GM12878 (cell line): ENCODE data around the gene FBRSL1. TPM values are rescaled to one million over a fixed set of nuclear protein-coding genes. Genes with fewer than 3 reads are reported as not detected.

Experiments
- ATAC-seq: fragments of 200-7000 bp; cut with Tn5 transposase; 3 replicates; pipeline ENCODE4 v1.9.1; 2020; ENCODE audit warnings: mild to moderate bottlenecking, moderate library complexity
- BruUV-seq: library from RNA; stranded (reverse); fragments of 400-500 nt; replicated peaks from 2 replicates; lab custom pipeline; 2021; lab: Mats Ljungman, UMichigan
- CTCF ChIA-PET: fragments of 300-600 bp; sonication (Branson Sonifier 250); formaldehyde crosslinking; extraction: SDS; loops from one replicate; lab custom pipeline; 2021; ENCODE audit warnings: inconsistent platforms; lab: Yijun Ruan, JAX
- POLR2A ChIA-PET: fragments of 350-600 bp; formaldehyde crosslinking; extraction: SDS; loops from one replicate; lab custom pipeline; 2021; ENCODE audit warnings: inconsistent platforms; lab: Charles Lee
- RAD21 ChIA-PET: fragments of 300-600 bp; sonication (Branson Sonifier 250); formaldehyde crosslinking; loops from one replicate; lab custom pipeline; 2023; ENCODE audit warnings: antibody characterized with exemption; ENCODE audit not compliant: unreplicated experiment; lab: Charles Lee
- SMC1A ChIA-PET: fragments of 300-600 bp; sonication (Branson Sonifier 250); formaldehyde crosslinking; loops from one replicate; lab custom pipeline; 2023; ENCODE audit not compliant: unreplicated experiment, uncharacterized antibody; lab: Charles Lee
- DNase-seq: peaks from one replicate; pipeline ENCODE4 v3.0.0-alpha.2; 2011; ENCODE audit warnings: low read depth, low spot score
- FAIRE-seq: peaks from 3 replicates; lab custom pipeline; 2011; peaks lifted over from hg19 to GRCh38; lab: Jason Lieb, UNC
- H2AFZ ChIP-seq: 2 replicates; pipeline ENCODE4 v1.6.0; 2011; ENCODE audit warnings: low read depth, low read length, control low read depth; ENCODE audit not compliant: control insufficient read depth
- H3K27ac ChIP-seq: 2 replicates; pipeline ENCODE4 v1.5.1; 2011; ENCODE audit warnings: control low read depth; ENCODE audit not compliant: control insufficient read depth, insufficient read depth
- H3K27me3 ChIP-seq, 2 experiments: replicated peaks in 1 of 2; 2 replicates each; pipeline versions ENCODE4 v1.6.0 to v1.6.1; 2011; ENCODE audit warnings: low read length in 1 of 2; ENCODE audit not compliant: control insufficient read depth in 2 of 2, insufficient read depth in 2 of 2
- H3K36me3 ChIP-seq, 2 experiments: 2 replicates each; pipeline ENCODE4 v1.5.1; 2011; ENCODE audit warnings: low read length in 1 of 2; ENCODE audit not compliant: control insufficient read depth in 2 of 2, insufficient read depth in 2 of 2
- H3K4me1 ChIP-seq: 2 replicates; pipeline ENCODE4 v1.6.1; 2011; ENCODE audit warnings: mild to moderate bottlenecking, low read length, moderate library complexity, mixed read lengths; ENCODE audit not compliant: control insufficient read depth, insufficient read depth
- H3K4me2 ChIP-seq: 2 replicates; pipeline ENCODE4 v1.6.0; 2011; ENCODE audit warnings: control low read depth; ENCODE audit not compliant: control insufficient read depth, insufficient read depth
- H3K4me3 ChIP-seq: fragments of 200-600 bp; sonication (generic); 2 replicates; pipeline ENCODE4 v1.5.1; 2016
- H3K79me2 ChIP-seq: 2 replicates; pipeline ENCODE4 v1.6.0; 2011; ENCODE audit warnings: low read length; ENCODE audit not compliant: control insufficient read depth, insufficient read depth
- H3K9ac ChIP-seq: 2 replicates; pipeline ENCODE4 v1.8.0; 2011; ENCODE audit warnings: low read length, control low read depth, mixed read lengths; ENCODE audit not compliant: control insufficient read depth, insufficient read depth
- H3K9me3 ChIP-seq: replicated peaks from 3 replicates; pipeline ENCODE4 v1.5.1; 2011; ENCODE audit warnings: mild to moderate bottlenecking, low read length; ENCODE audit not compliant: control insufficient read depth, insufficient read depth
- H4K20me1 ChIP-seq: 2 replicates; pipeline ENCODE4 v1.6.0; 2011; ENCODE audit not compliant: control insufficient read depth, insufficient read depth
- CREB1 ChIP-seq: IDR thresholded peaks from 2 replicates; pipeline ENCODE4 v1.6.1; 2012; ENCODE audit warnings: low read depth, mild to moderate bottlenecking, inconsistent platforms
- GABPA ChIP-seq: IDR thresholded peaks from 2 replicates; pipeline ENCODE4 v1.6.1; 2014; ENCODE audit warnings: antibody characterized with exemption, low read depth, mild to moderate bottlenecking, inconsistent platforms
- HCFC1 ChIP-seq: fragments of 150-350 bp; IDR thresholded peaks from 2 replicates; pipeline ENCODE4 v1.6.1; 2014; ENCODE audit warnings: low read length
- POLR2AphosphoS2 ChIP-seq: IDR thresholded peaks from 2 replicates; pipeline ENCODE4 v1.6.1; 2011; ENCODE audit warnings: low read depth, mild to moderate bottlenecking, low read length, improper control_type of control experiment, moderate library complexity
- RELB ChIP-seq: fragments of 450-650 bp; IDR thresholded peaks from 2 replicates; pipeline ENCODE4 v1.6.1; 2017; ENCODE audit warnings: low read depth, mild to moderate bottlenecking, moderate library complexity
- SIN3A ChIP-seq: IDR thresholded peaks from 2 replicates; pipeline ENCODE4 v1.6.1; 2012; ENCODE audit warnings: low read depth, low read length, improper control_type of control experiment
- SMAD1 ChIP-seq: fragments of 450-650 bp; IDR thresholded peaks from 2 replicates; pipeline ENCODE4 v1.6.1; 2018; ENCODE audit warnings: mild to moderate bottlenecking, low read depth; ENCODE audit not compliant: partially characterized antibody
- STAT3 ChIP-seq: IDR thresholded peaks from 2 replicates; pipeline ENCODE4 v1.6.1; 2011; ENCODE audit warnings: low read depth, low read length, improper control_type of control experiment
- ZBED1 ChIP-seq: IDR thresholded peaks from 2 replicates; pipeline ENCODE4 v1.6.1; 2016; ENCODE audit warnings: borderline replicate concordance
- ZNF24 ChIP-seq: fragments of 450-650 bp; IDR thresholded peaks from 2 replicates; pipeline ENCODE4 v1.6.1; 2017; ENCODE audit warnings: antibody characterized with exemption, mild to moderate bottlenecking
- ZNF384 ChIP-seq: IDR thresholded peaks from 2 replicates; pipeline ENCODE4 v1.6.1; 2012; ENCODE audit warnings: low read depth, mild to moderate bottlenecking, low read length, improper control_type of control experiment, borderline replicate concordance
- WGBS: methylation state at CpG from one replicate; pipeline ENCODE4 v1.1.6; 2016; ENCODE audit warnings: low lambda C conversion rate; ENCODE audit not compliant: insufficient replicate concordance, insufficient coverage; ENCODE audit errors: missing lambda C conversion rate; 5-methylcytosine and 5-hydroxymethylcytosine counted together
- in situ Hi-C: fragments of 300-500 bp; cut with MboI; formaldehyde crosslinking; loops from 9 replicates; pipeline ENCODE4 v1.14.3; 2018; ENCODE audit warnings: mixed read lengths
- intact Hi-C: fragments of 100-400 bp; cut with micrococcal nuclease; formaldehyde crosslinking; loops from one replicate; pipeline ENCODE4 v1.14.2; 2022; ENCODE audit not compliant: unreplicated experiment
- polyA plus RNA-seq, 11 experiments: library from polyadenylated mRNA; depleted of rRNA in 4 of 11; unstranded in 6 of 11; stranded (reverse) in 5 of 11; fragments of >200 nt; fragmentation: Nextera tagmentation in 4 of 11; fragmentation: Illumina TruSeq in 1 of 11; extraction: Ambion mirVana in 4 of 11; extraction: Trizol in 1 of 11; gene quantifications; 1 replicate in 1 of 11; 2 replicates in 10 of 11; pipeline versions ENCODE4 v1.2.1 to v1.2.3, GENCODE V29; 2011 to 2016; ENCODE audit warnings: inconsistent platforms in 2 of 11, missing spikeins in 2 of 11, low read depth in 1 of 11
- total RNA-seq, 4 experiments: library from RNA; depleted of rRNA in 3 of 4; stranded (reverse); fragments of >200 nt in 3 of 4; fragmentation: Illumina TruSeq in 1 of 4; extraction: Trizol in 1 of 4; gene quantifications; 2 replicates each; pipeline versions ENCODE4 v1.2.1 to v1.2.3, GENCODE V29; 2013 to 2021
- TF ChIP-seq, protein P1 (sequence below): IDR thresholded peaks from 2 replicates; pipeline ENCODE4 v1.6.1; 2012; ENCODE audit warnings: mild to moderate bottlenecking, low read depth, low read length
- TF ChIP-seq, protein P2 (sequence below): fragments of 450-650 bp; formaldehyde crosslinking; IDR thresholded peaks from 2 replicates; pipeline ENCODE4 v1.4.0; 2020; ENCODE audit warnings: mild to moderate bottlenecking, moderate library complexity

Gene FBRSL1
- total and polyA plus RNA-seq, 10 of the 15 experiments (the other 5 are each of a cell fraction or from before 2014, with no cell fraction given) = 0.19 to 55.1 (median 4.1) TPM

DNA sequence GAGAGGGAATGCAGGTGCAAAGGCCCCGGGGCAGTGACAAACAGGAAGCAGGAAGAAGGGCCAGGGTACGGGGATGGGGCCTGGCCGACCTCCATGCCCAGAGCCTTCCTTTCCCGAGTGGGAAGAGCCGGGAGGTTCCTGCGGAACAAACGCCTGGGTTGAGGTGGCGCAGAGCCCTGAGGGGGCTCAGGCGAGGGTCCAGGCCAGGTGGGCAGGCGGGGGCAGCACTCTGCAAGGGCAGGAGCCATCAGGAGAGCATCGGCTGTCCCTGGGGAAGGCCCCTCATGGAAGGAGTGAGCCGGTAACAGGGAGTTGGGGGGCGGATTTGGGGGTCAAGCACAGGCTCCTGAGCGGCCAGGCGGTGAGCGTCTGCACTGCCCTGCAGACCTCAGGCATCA is 18.1 kb upstream of the FBRSL1 start:
- Histone ChIP-seq H3K27me3 (no peaks in the 10 kb centered on the region), H3K9me3 (no peaks in the 10 kb centered on the region)
- no TSS peak for BruUV-seq
- SMC1A ChIA-PET = no interaction called here
- TF ChIP-seq ZNF384 (no peak), CREB1 (no peak), ZBED1 (no peak), RELB (no peak), STAT3 (no peak), GABPA (no peak), POLR2AphosphoS2 (no peak), SIN3A (no peak), HCFC1 (no peak), SMAD1 (no peak), ZNF24 (no peak)
- TF ChIP-seq, protein P1, sequence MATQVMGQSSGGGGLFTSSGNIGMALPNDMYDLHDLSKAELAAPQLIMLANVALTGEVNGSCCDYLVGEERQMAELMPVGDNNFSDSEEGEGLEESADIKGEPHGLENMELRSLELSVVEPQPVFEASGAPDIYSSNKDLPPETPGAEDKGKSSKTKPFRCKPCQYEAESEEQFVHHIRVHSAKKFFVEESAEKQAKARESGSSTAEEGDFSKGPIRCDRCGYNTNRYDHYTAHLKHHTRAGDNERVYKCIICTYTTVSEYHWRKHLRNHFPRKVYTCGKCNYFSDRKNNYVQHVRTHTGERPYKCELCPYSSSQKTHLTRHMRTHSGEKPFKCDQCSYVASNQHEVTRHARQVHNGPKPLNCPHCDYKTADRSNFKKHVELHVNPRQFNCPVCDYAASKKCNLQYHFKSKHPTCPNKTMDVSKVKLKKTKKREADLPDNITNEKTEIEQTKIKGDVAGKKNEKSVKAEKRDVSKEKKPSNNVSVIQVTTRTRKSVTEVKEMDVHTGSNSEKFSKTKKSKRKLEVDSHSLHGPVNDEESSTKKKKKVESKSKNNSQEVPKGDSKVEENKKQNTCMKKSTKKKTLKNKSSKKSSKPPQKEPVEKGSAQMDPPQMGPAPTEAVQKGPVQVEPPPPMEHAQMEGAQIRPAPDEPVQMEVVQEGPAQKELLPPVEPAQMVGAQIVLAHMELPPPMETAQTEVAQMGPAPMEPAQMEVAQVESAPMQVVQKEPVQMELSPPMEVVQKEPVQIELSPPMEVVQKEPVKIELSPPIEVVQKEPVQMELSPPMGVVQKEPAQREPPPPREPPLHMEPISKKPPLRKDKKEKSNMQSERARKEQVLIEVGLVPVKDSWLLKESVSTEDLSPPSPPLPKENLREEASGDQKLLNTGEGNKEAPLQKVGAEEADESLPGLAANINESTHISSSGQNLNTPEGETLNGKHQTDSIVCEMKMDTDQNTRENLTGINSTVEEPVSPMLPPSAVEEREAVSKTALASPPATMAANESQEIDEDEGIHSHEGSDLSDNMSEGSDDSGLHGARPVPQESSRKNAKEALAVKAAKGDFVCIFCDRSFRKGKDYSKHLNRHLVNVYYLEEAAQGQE = no peak
- TF ChIP-seq, protein P2, sequence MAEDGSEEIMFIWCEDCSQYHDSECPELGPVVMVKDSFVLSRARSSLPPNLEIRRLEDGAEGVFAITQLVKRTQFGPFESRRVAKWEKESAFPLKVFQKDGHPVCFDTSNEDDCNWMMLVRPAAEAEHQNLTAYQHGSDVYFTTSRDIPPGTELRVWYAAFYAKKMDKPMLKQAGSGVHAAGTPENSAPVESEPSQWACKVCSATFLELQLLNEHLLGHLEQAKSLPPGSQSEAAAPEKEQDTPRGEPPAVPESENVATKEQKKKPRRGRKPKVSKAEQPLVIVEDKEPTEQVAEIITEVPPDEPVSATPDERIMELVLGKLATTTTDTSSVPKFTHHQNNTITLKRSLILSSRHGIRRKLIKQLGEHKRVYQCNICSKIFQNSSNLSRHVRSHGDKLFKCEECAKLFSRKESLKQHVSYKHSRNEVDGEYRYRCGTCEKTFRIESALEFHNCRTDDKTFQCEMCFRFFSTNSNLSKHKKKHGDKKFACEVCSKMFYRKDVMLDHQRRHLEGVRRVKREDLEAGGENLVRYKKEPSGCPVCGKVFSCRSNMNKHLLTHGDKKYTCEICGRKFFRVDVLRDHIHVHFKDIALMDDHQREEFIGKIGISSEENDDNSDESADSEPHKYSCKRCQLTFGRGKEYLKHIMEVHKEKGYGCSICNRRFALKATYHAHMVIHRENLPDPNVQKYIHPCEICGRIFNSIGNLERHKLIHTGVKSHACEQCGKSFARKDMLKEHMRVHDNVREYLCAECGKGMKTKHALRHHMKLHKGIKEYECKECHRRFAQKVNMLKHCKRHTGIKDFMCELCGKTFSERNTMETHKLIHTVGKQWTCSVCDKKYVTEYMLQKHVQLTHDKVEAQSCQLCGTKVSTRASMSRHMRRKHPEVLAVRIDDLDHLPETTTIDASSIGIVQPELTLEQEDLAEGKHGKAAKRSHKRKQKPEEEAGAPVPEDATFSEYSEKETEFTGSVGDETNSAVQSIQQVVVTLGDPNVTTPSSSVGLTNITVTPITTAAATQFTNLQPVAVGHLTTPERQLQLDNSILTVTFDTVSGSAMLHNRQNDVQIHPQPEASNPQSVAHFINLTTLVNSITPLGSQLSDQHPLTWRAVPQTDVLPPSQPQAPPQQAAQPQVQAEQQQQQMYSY = no peak
- TF ChIP-seq, all 136 proteins: peak for 0
- ChIA-PET CTCF (interaction anchor here (0.7 kb wide), 1 partner anchor 20 kb away, joined by 3 read pairs; no protein-coding TSS in a partner anchor), POLR2A (no interaction called here), RAD21 (no interaction called here)
- Histone ChIP-seq H3K36me3 (no peaks in the 10 kb centered on the region), H3K79me2 (no peaks in the 10 kb centered on the region), H3K4me2 (no peak overlapping the region), H3K4me3 (no peak overlapping the region), H3K9ac (no peak overlapping the region), H2AFZ (no peak overlapping the region), H4K20me1 (no peaks in the 10 kb centered on the region), H3K4me1 (peaks cover 33% of the 10 kb centered on the region), H3K27ac (no peak overlapping the region)
- WGBS = 84% methylated on average over 16 of the region's 16 CpGs
- ATAC-seq (no peak), DNase-seq (no peak), FAIRE-seq (no peak)
- in situ Hi-C loops (no loop called here), intact Hi-C loops (no loop called here)
